HG02981 (cell line): ENCODE measurements around the gene PHKA2.

Experiments
- ATAC-seq: cut with Tn5 transposase; IDR thresholded peaks from one replicate; pipeline ENCODE4 v1.9.1; 2021; ENCODE audit warnings: mild to moderate bottlenecking, moderate library complexity; ENCODE audit not compliant: unreplicated experiment

Gene PHKA2

DNA sequence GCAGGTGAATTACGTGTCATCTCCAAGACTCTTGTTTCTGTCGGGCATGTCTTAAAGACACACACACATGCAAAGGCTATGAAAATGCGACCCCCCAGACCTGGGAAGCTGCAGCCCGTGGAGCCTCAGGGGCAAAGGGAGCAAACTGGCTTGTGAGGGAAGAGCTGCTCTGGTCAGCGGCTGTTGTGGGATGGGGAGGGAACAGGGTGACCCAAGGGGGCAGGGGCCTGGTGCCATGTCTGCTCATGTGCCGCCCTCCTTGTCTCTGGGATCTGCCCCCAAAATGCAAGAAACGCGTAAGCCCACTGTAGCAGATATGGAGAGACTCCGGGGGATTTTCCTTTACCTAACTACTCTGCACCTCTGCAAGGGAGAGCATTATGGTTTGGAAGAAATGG is 92.4 kb downstream of the PHKA2 start:
- no peak for ATAC-seq

GRCh38 chrX:18890724-18891547 is 93.0 kb downstream of the PHKA2 start:
- no peak for ATAC-seq

- no peak for ATAC-seq
Observed at GRCh38 chrX:18890049-18890381, 93.9 kb downstream of the PHKA2 start.

DNA sequence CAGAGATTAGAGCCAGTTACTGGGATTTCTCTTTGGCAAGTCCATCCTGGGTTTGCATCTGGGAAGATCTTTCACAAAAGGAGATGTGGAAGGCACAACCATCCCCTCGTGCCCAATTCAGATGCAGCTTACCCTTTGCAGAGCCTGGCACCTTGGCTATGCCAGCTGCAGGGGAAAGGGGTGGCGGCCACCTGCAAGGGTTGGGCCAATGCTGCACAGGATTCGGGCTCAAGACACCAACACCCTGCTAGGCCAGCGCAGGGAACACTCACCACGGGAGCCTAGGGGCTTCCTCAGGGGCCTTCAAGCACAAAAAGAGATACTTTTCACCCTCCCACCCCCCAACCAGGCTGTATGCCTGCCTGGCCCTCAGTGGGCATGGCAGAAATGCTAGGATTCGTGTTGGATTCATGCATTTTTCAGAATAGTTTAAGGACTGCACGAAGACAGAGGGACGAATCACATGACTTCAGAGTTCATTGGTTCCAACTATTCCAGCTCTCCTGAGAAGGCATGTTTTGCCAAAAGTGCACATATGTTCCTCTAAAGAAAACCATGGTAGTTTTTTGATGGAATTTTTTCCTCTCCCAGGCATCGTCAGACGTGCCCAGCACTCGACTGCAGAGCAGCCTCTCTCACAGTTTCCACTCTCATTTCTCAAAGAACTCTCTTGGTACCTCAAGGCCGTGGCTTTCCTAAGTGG is 94.4 kb downstream of the PHKA2 start:
- ATAC-seq: no peak

DNA sequence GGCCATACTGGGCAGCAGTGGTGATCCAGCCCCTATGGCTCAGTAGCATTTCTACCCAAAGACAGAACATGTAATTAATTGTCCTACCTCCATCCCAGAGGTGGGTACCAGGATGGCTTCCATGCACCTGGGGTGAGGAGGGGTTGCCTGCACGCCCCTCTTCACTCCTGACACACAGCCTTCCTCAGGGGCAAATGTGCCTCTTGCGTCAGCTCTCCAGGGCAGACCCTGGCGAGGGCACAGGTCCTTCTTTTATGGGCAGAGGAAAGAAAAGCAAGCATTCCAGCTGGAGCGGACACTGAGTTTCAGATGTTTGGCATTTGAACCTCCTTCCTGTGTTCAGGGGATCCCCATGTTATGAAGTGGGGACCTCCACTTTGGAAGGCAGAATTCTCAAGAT is 95.6 kb downstream of the PHKA2 start:
- no peak for ATAC-seq

DNA sequence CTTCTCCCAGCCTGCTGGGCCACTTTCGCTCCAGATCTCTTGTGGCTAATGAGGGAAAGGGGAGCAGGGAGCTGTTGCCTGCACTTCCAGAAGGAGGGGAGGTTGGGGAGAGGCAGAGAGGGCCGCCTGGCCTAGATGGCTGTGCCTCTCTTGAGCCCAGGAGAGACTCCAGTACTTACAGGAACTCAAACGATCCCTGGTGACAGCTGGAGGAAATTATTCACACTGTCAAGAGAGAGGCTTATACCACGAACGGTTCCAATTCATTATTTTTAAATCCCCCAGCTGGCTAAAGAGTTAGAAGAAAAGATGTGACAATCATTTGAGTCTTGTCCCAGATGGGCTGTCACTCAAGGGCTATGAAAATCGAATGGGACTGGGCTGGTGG is 96.1 kb downstream of the PHKA2 start:
- ATAC-seq: no peak

GRCh38 chrX:18887177-18887824 is 96.6 kb downstream of the PHKA2 start:
- no peak for ATAC-seq

DNA sequence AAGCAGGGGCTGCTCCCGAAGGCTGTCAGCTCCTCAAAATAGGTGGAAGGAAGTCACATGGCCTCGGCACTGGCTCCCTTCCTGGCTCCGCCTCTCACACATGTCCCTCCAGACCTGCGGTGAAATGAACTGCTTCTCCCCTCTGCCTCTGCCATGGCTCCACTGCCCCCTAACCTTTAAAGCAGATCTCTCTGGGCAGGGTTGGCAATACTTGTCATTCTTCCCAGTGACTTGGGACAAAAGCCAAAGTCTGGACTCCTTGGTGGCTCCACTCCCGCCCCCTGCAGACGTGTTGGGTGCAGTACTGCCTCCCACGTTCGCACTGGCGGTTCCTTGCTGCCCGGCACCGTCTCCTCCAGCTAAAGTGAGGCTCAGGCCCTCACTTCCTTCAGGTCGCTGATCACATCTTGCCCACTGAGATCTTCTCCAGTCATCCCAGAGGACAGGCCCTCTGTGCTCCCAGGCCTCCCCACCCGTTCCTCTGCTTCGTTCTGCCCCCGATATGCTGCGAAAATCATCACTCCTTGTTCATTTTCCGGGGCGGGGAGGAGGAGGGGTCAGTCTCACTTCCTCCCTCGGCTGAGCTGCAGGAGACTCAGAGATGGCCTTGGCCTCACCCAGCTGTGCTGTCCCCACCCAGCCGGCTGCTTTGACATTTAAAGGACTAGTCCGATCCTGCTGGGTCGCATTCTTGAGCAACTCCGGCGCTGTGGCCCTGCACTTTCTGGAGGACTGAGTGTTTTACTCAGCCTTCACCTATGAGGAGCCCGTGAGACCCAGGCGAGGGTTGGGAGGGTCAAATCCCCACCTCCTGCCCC is 97.4 kb downstream of the PHKA2 start:
- ATAC-seq: peak; percentile 71

DNA sequence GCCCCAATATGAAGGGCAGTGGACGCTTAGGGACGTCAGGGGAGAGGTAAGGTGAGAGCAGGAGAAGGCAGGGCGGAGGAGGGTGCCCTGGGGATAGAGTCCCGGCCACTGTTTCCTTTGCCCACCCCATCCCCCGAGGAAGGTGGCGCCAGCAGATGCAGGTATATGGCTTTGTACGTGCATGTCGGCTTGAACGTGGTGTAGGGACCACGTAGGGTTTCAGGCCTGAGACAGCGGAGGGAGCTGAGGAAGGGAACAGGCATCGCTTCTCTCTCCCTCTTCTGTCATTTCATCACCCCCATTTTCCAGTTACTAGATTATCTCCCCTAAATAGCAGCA is 97.9 kb downstream of the PHKA2 start:
- peak; percentile 28 for ATAC-seq

DNA sequence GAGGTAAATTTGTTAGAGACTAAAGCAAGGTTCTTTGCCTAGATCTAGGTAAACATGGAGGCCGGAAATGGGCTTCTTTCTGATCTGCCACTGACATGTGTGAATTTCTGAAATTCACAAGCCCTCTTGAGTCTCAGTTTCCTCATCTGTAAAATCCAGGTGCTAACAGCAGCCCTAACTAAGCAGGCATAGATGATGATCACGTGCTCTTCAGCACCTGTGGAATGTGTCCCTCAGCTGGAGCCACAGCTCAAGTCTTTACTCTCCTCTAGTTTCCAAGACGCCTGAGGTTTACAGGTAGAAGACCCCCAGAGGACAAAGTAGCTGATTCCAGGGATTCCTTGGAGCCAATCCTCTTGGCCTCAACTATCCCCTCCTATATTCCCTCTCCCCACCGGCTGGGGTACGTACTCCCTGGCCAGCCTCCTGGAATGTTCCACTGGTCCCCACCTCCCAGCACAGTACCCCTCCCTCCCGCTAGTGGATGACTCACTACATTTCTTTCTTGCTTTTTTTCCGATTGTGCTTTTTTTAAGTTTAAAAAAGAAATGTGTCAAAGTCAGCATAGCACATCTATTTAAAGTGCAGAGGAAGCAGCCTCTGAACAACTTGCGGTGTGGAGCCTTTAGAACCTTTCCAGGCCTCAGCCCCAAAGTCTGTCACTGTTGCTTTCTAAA is 98.4 kb downstream of the PHKA2 start:
- ATAC-seq: no peak

GRCh38 chrX:18884916-18885315 is 99.0 kb downstream of the PHKA2 start:
- no peak for ATAC-seq

DNA sequence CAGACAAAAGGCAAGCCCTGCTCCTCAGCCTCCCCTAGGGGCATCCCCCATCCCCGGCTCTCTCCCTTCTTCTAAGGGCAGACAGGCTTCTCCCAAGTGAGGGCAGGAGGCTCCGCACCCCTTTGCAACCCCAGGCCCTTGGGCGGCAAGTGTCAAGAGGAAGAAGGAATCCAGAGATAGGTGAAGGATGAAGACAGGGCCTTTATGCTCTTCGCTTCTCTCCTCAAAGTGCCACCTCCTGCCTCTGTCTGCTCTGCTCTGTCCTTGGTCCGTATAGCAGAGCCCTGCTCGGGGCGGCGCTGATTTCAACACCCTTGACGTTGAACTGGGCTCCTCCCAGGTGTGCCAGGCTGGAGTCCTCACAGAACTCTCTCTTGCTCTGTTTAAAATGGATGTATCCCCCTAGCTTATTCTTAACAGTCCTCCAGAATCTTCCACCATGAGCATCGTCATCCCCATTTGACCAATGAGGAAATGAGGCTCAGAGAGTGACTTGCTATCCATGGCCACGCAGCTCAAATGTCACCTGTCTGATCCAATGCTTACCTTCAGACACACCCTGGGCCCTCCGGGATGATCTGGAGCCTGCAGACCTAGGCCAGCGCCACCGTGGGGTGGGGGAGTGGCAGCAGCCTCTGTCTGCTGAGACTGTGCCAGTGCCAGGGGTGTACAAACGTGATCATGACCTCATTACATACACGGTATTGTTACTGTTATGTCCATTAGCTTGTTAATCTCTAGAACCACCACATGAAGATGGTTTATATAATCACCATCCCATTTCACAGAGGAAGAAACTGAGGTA is 99.8 kb downstream of the PHKA2 start:
- no peak for ATAC-seq

DNA sequence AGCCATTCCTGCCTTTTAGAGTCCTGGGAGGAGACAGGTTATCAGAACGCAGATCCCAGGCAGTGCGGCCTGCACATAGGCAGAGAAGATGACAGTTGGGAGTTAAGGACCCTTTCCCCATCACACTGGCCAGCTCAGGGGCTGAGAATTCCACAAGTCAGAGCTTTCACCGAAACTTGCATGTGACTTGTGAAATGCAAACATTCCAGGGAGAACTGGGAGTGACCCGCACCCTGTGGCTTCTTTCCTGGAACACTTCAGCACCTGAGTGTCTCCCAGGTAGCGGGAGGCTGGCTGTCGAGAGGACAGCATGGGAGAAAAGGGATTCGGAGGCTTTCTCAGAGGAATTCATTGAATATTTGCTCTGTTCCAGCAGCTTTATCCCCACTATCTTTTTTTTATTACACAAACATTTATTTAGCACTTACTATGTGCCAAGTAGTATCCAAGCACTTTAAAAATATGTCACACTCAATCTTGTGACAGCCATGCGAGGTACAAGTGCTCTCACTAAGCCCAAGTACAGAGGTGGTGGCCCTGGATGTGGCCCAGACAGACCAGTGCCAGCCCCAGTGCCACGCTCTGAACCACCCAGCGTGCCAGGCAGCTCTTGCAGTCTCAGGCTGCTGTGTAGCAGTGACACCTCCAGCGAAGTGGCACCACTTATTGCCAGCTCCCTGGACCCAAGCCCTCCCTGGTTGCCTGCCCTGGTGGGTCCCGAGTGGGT is 100.5 kb downstream of the PHKA2 start:
- ATAC-seq: no peak

DNA sequence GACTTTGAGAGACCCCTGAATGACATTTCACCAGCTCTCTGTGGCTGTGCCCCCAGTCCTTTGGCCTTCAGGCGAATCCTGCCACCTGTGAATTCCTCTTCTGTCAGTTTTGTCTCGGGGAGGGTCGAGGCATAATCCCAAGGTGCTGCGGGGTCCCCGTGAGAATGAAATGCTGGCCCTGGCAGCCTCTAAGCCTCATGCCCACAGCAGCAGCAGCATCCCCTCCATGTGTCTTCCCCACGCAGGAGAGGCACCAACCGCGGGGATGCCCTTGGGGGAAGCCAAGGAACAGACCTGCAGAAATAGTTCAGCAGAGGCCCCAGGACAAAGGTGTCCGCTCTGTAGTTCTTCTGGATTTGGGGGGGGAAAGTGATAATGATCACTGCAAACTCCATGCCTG is 104.8 kb downstream of the PHKA2 start:
- ATAC-seq: no peak

GRCh38 chrX:18877469-18877868 is 106.4 kb downstream of the PHKA2 start:
- no peak for ATAC-seq

- no peak for ATAC-seq
Observed at GRCh38 chrX:18875256-18875878, 108.5 kb downstream of the PHKA2 start.

DNA sequence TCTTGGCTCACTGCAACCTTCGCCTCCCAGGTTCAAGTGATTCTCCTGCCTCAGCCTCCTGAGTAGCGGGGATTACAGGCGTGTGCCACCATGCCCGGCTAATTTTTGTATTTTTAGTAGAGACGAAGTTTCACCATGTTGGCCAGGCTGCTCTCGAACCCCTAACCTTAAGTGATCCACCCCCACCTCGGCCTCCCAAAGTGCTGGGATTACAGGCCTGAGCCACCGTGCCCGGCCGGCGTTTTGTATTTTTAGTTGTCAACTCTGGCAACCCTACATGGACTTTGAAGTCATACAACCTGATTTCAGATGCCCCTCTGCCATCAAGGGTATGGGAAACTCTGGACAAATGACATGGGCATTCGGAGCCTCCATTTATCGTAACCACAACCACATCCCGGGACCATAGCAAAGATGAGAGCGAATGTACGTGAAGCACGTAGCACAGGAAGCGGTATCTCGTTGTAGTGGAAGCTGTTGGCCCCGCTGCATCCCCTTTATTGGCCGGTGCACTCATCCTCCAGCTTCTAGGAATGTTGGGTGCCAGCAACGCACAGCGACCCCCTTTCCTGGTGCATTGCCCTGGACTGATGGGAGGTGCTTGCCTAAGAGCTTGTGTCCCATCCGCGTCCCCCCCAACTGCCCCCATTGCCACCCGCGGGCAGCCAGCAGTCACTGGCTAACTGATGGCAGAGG is 109.2 kb downstream of the PHKA2 start:
- no peak for ATAC-seq

DNA sequence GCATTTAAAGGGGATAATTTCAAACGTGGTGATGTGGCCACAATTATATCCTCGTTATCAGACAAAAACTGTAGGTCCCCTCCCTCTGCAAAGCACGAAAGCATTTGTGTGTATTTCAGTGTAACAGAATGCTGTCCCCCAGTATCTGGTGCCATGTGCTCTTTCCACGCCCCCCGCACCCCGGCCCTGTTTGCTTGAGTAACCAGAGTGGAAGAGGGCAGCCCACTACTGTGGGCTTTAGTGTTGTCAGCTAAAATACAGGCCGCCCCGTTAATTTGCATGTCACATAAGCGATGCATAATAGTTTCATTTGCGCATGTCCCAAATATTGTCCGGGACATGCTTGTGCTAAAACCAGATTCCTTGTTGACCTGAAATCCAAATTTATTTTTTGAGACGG is 110.1 kb downstream of the PHKA2 start:
- ATAC-seq: no peak
